GM12874 (cell line): ENCODE measurements around the gene LCE1E.

Experiments
- CTCF ChIP-seq: IDR thresholded peaks from 2 replicates; pipeline ENCODE4 v1.5.1; 2011; ENCODE audit warnings: low read depth, mild to moderate bottlenecking, control low read depth, low read length, moderate library complexity; ENCODE audit not compliant: insufficient read depth

Gene LCE1E

GRCh38 chr1:152786077-152786476, at the start of gene LCE1E:
TSS of gene LCE1E (plus strand) at chr1:152786257. CDS start at chr1:152787300, 1,043 bp downstream.
- TF ChIP-seq CTCF = no peak

GRCh38 chr1:152737997-152738396, 48.1 kb upstream of the LCE1E start:
- TF ChIP-seq CTCF = no peak

- TF ChIP-seq CTCF = no peak
Observed at GRCh38 chr1:152739841-152740240, 46.2 kb upstream of the LCE1E start.

GRCh38 chr1:152741656-152742055, 44.4 kb upstream of the LCE1E start:
- no peak for TF ChIP-seq CTCF

- TF ChIP-seq CTCF = no peak
Observed at GRCh38 chr1:152743371-152744145, 42.5 kb upstream of the LCE1E start.

- TF ChIP-seq CTCF = no peak
Observed at GRCh38 chr1:152745289-152745704, 40.8 kb upstream of the LCE1E start.

GRCh38 chr1:152745765-152746444, 40.2 kb upstream of the LCE1E start:
- TF ChIP-seq CTCF = no peak
